Sigmoid colon (tissue), 4 donors: ENCODE measurements around the gene GAN.

Experiments
- CTCF ChIP-seq, 4 experiments: fragments of 450-650 bp in 3 of 4; fragments of 200-600 bp in 1 of 4; IDR thresholded peaks; one replicate each; pipeline ENCODE4 v1.5.1; 2016 to 2019; ENCODE audit warnings: antibody characterized with exemption in 4 of 4, mild to moderate bottlenecking in 3 of 4, moderate library complexity in 2 of 4
- EP300 ChIP-seq, 4 donors: sonication (generic); formaldehyde crosslinking; IDR thresholded peaks; one replicate each; pipeline ENCODE4 v1.6.1; 2017; ENCODE audit warnings: antibody characterized with exemption in 4 of 4
- POLR2A ChIP-seq, 2 donors: fragments of 450-650 bp; IDR thresholded peaks; one replicate each; pipeline ENCODE4 v1.6.1; 2016; ENCODE audit warnings: antibody characterized with exemption in 2 of 2, mild to moderate bottlenecking in 2 of 2, moderate library complexity in 2 of 2
- POLR2AphosphoS5 ChIP-seq, 4 donors: sonication (generic); formaldehyde crosslinking; IDR thresholded peaks; one replicate each; pipeline ENCODE4 v1.6.1; 2017; ENCODE audit warnings: antibody characterized with exemption in 4 of 4

- no peak for TF ChIP-seq CTCF (IDR thresholded peaks at IDR 0.05)
- no peak for TF ChIP-seq POLR2A (IDR thresholded peaks at IDR 0.05)
- TF ChIP-seq POLR2AphosphoS5 (IDR thresholded peaks at IDR 0.05) = no peak
- no peak for TF ChIP-seq EP300 (IDR thresholded peaks at IDR 0.05)
Observed at GRCh38 chr16:81286190-81286589, 28.6 kb upstream of the GAN start.
